Mammary epithelial cell (primary cell): ENCODE results near the gene STK32B.

ENCODE experiments used
- CTCF ChIP-seq, 2 donors: IDR thresholded peaks in 1 of 2; conservative IDR thresholded peaks in 1 of 2; 2 replicates each; pipeline ENCODE4 v1.5.1; 2011 to 2012; ENCODE audit warnings: inconsistent platforms in 2 of 2, low read length in 2 of 2, mild to moderate bottlenecking in 2 of 2, control low read depth in 1 of 2, low read depth in 1 of 2; ENCODE audit not compliant: insufficient read depth in 1 of 2; ENCODE audit errors: extremely low read depth in 1 of 2
- EZH2 ChIP-seq: IDR thresholded peaks from 2 replicates; pipeline ENCODE4 v1.6.1; 2012; ENCODE audit warnings: low read length, inconsistent platforms, borderline replicate concordance

GRCh38 chr4:5045097-5045496 is 6.2 kb upstream of the STK32B start:
- TF ChIP-seq CTCF (conservative IDR thresholded peaks at IDR 0.05 in 1 of 2, IDR thresholded peaks at IDR 0.05 in 1 of 2; ENCODE audit: extremely low read depth in 1 of 2, insufficient read depth in 1 of 2, low read depth in 1 of 2, low read length in 2 of 2) (no peak), EZH2 (no peak)
